ENCODE measurements around the gene NMUR1.

DNA sequence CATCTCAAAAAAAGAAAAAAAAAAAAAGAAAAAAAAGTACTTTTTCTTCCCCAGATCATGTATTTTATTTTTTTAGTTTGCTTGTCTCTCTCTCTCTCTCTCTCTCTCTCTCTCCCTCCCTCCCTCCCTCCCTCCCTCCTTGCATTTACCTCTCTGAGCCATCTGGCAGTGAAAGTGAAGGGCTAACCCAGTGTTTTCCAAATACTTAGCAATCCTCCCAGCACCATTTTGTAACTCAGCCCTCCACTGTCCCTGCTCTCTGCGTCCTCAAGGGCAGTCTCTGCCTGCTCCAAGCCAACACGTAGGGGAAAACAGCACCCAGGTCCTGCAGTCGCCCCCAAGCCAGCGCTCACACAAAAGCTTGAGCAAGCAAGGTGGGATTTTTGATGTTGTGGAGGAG, 42.9 kb upstream of the NMUR1 start:
- TF ChIP-seq, protein P1, sequence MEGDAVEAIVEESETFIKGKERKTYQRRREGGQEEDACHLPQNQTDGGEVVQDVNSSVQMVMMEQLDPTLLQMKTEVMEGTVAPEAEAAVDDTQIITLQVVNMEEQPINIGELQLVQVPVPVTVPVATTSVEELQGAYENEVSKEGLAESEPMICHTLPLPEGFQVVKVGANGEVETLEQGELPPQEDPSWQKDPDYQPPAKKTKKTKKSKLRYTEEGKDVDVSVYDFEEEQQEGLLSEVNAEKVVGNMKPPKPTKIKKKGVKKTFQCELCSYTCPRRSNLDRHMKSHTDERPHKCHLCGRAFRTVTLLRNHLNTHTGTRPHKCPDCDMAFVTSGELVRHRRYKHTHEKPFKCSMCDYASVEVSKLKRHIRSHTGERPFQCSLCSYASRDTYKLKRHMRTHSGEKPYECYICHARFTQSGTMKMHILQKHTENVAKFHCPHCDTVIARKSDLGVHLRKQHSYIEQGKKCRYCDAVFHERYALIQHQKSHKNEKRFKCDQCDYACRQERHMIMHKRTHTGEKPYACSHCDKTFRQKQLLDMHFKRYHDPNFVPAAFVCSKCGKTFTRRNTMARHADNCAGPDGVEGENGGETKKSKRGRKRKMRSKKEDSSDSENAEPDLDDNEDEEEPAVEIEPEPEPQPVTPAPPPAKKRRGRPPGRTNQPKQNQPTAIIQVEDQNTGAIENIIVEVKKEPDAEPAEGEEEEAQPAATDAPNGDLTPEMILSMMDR (conservative IDR thresholded peaks at IDR 0.05; ENCODE audit: low read depth in 2 of 2): no peak
- TF ChIP-seq EZH2phosphoT487 (IDR thresholded peaks at IDR 0.05; ENCODE audit: unreplicated experiment): no peak
- TF ChIP-seq POLR2AphosphoS5 (IDR thresholded peaks at IDR 0.05; ENCODE audit: low read depth): no peak
